ENCODE measurements around the gene ARHGEF28.

The ARHGEF28 gene

DNA sequence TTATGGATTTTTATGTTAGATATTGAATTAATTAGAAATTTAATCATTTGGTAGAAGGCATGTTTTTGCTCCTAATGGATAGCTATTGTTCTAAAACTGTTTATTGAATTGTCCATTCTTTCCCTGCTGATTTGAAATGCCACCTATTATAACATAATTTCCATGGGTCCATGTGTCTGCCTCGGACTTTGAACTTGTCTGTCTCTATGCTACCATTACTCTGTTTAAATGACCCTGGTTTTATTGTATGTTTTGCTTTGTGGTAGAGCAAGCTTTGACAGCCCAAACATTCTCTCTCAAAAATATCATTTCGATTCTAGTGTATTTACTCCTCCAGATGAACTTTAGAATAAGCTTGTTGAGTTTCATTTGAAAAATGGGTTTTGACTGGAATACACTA, 120.6 kb downstream of the ARHGEF28 start:
- no peak for DNase-seq (ENCODE audit: low read depth)

- no peak for DNase-seq (ENCODE audit: low read depth)
These were observed 121.8 kb downstream of the ARHGEF28 start for GRCh38 chr5:73747696-73748380.

DNA sequence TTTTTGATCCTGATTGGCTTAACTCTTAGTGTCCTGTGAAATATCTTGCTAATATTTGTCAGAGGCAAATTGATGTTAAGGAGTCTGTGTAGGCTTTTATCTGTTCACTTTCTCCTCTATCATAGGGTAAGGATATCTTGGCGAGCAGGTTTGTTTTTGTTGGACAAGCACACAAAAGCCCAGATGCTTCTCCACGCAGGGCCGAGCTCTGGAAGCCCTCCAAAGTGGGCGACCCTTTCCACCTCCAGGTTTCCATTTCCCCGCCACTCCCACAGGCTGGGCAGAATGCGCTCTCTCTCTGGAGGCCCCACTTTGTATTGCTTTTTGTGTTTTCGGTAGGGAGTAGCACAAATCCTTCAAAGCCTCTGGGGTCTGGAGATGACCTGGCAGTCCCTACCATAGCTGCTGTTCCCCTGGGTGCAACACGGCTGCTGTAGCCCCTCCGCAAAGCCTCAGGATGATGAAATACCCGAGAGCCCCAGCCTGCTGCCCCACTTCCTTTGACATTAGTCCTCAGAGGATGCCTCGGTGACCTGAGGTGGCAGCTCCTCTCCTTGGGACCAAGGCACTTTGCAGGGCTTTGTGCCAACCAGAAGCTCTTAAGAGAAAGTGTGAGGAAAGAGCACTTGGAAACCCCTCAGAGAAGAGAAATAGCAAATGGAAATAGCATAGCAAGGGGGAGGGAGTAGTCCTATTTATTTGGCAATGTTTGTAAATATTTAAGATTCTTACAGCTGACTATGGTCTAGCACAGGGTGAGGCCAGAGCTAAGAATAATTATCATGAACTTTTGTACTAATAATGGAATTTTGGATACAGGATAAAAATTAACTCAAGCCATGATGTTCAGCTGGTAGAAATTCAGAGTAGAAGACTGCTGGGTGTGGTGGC, 122.8 kb downstream of the ARHGEF28 start:
- no peak for DNase-seq (ENCODE audit: low read depth)

- no peak for DNase-seq (ENCODE audit: low read depth)
These were observed 123.7 kb downstream of the ARHGEF28 start for GRCh38 chr5:73749485-73750270.

DNA sequence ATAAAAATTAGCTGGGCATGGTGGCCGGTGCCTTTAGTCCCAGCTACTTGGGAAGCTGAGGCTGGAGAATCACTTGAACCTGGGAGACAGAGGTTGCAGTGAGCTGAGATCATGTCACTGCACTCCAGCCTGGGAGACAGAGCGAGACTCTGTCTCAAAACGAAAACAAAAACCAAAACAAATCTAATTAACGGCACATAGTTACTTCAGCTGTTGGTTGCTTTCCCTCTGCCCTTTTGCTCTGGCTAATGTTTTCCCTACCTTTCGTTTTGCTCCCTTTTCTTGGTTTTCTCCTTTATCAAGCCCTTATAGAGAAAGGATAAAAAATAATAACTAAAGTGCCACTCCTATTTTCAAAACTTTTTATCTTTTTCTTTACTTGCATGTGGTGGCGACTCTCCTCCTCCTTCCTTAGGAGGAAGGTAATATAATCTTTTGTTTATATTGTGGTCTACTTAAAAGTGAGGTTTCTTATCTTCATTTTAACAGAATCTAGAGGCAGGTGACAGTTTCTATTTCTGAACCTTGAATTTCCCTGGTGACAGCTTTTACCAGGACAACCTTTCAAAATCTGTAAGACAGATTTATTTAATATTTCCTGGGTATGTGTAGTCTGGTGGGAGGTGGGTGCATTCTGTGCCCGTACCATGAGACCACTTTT, 125.4 kb downstream of the ARHGEF28 start:
- no peak for DNase-seq (ENCODE audit: low read depth)

- DNase-seq (ENCODE audit: low read depth) = no peak
These were observed 128.3 kb downstream of the ARHGEF28 start for GRCh38 chr5:73754254-73754653.

DNA sequence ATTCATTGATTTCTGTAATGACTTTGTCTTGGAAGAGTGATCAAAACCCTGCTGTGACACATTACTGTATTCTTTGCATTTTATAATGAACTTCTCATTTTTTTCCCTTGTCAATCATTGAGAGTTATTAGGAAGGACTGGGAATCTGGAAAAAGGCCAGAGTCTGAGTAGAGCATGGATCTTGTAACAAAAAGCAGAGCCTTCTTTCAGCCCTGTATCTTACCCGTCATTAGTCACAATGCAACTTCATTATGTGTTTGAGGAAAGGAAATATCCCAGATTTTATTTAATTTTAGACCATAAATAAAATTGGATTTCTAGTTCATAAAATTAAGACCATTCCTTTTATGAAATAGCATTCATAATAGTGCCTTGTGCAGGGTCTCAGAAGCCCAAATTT, 131.4 kb downstream of the ARHGEF28 start:
- DNase-seq (ENCODE audit: low read depth) = no peak

DNA sequence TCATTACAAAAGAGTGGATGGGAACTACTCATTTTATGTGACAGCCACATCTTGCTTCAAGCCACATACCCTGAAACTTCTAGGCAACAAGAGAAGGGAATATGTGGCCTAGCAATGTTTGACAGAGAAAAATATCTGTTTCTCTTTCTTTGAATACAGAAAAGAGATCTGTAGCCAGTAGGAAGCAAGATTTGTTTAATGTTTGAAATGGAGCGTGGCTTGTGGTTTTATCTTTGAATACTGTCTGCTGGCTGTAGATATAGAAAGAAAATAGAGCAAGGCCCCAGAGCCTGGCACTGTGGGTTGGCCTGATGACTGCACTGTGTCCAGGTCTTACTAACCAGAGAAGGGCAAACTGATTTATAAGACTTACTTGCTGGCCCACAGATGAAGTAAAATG, 133.8 kb downstream of the ARHGEF28 start:
- no peak for DNase-seq (ENCODE audit: low read depth)

DNA sequence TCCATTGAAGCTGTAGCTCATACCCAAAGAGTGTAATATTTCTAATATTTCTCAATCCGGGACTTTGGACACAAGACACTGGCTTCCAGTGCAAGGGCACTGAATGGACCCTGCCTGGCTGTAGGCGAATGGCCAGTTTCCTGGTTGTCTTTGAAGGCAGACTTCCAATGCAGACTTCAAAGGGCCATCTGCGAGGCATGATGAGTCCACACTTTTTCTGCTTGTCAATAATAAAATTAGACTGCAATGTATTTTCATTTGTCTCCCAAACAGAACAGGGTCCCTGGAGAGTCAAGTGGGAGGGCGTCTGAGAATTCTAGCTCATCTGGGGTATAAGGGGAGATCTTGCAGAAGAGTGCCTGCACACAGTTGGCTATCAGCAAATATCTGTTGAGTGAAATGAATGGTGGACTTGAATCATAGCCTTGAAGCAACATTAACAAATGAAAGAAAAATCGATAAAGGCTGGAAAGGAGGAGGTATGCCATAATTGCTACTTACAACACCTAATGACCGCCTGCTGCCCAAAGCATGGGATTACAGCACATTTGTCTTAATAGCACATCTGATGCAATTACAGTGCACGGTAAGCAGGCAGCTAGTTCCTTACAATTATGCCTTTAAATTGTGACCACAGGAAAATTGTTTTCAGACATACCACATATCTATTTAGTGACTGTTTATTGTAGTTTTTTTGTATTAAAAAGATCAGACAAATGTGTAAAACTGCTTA, 137.5 kb downstream of the ARHGEF28 start:
- DNase-seq (ENCODE audit: low read depth) = no peak

DNA sequence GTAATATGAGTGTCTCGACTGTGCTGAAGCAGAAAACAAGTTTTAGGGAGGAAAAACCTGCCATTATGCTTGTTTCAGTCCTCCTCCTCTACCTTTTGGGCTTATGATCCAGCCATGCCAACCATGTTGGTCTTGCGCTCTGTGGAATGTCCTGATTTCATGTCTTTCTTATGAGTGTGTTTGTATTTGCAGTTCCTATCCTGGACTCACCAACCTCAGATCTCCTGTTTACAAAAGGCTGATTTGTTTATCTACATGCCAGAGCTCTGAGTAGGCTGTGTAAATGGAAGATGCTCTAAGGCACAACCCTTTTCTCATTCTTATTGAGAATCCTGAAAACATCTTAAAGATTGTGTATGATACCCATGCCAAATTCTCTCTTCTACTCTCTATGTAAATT, 138.6 kb downstream of the ARHGEF28 start:
- no peak for DNase-seq (ENCODE audit: low read depth)

DNA sequence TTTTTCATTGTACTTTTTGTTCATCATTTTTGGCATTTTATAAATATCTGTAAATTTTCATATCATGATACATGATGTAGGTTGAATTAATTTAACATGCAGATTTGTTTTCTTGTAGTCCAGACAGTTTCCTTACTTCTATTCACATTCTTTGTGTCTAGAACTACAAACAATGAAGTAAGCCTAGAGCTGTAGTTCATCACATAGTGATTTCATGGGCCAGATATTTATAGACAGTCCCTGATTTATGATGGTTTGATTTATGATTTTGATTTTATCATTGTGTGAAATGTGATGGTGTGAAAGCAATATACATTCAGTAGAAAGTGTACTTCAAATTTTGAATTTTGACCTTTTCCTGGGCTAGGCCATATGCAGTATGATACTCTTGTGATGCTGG, 139.0 kb downstream of the ARHGEF28 start:
- no peak for DNase-seq (ENCODE audit: low read depth)

DNA sequence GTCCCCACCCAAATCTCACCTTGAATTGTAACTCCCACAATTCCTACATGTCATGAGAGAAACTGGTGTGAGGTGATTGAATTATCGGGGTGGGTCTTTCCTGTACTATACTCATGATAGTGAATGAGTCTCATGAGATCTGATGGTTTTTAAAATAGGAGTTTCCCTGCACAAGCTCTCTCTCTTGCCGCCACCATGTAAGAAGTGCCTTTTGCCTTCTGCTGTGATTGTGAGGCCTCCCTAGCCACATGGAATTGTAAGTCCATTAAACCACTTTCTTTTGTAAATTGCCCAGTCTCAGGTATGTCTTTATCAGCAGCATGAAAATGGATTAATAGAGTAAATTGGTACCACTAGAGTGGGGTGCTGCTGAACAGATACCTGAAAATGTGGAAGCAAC, 140.9 kb downstream of the ARHGEF28 start:
- DNase-seq (ENCODE audit: low read depth) = no peak

- DNase-seq (ENCODE audit: low read depth) = no peak
These were observed 144.4 kb downstream of the ARHGEF28 start for GRCh38 chr5:73770172-73771025.

DNA sequence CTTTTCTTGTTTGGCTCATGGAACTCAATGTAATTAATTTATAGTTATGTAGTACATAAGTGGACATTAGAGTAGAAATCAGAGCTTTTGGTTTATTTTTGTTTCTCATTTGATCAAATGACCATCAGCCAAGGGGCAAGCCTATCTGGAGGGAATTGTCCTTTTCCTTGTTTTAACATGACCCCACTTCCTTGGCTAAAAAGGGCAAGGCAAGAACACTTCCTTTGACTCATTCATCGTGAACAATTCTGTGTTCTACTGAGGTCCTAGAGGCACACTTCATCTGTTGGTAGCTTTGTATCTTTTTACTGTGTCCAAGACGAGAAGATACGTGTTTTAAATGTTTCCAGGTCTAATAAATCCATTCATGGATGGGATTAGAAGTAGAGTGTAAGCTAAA, 148.9 kb downstream of the ARHGEF28 start:
- DNase-seq (ENCODE audit: low read depth) = no peak

- no peak for DNase-seq (ENCODE audit: low read depth)
These were observed 150.4 kb downstream of the ARHGEF28 start for GRCh38 chr5:73776405-73776804.

GRCh38 chr5:73777192-73777591, 151.2 kb downstream of the ARHGEF28 start:
- no peak for DNase-seq (ENCODE audit: low read depth)

- DNase-seq (ENCODE audit: low read depth) = no peak
These were observed 154.5 kb downstream of the ARHGEF28 start for GRCh38 chr5:73780302-73781080.

- DNase-seq (ENCODE audit: low read depth) = no peak
These were observed 155.2 kb downstream of the ARHGEF28 start for GRCh38 chr5:73781107-73781768.

- no peak for DNase-seq (ENCODE audit: low read depth)
These were observed 157.8 kb downstream of the ARHGEF28 start for GRCh38 chr5:73783828-73784227.

All from stimulated activated CD8-positive, alpha-beta memory T cell treated with anti-CD3 and anti-CD28 coated beads, Interleukin-7, amount 100 ng/mL, for 24 hours (primary cell).